Head of caudate nucleus (tissue), 42 donors: Measurements from ENCODE around the gene TGM6.
"Not testable (repeated sequence)": the region's sequence is repeated elsewhere in the genome, so short reads cannot be mapped to it uniquely, and the experiment has no call there.

Experiments used
- DNase-seq, 42 donors: peaks; one replicate each; pipeline versions ENCODE4 v3.0.0 to v3.0.0-alpha.2; 2020 to 2021; ENCODE audit warnings: mixed read lengths in 7 of 42
- intact Hi-C: fragments of 100-400 bp; cut with DNase I; formaldehyde crosslinking; loops from one replicate; pipeline ENCODE4 v1.15.0; 2022

TGM6 gene

GRCh38 chr20:2394411-2395055 is 13.8 kb downstream of the TGM6 start:
- intact Hi-C loops = no loop called here

GRCh38 chr20:2395136-2395535 is 14.4 kb downstream of the TGM6 start:
- intact Hi-C loops = no loop called here
- no peak for DNase-seq

More at GRCh38 chr20:2394411-2395055, 13.8 kb downstream of the TGM6 start:
- no peak for DNase-seq

- DNase-seq = no peak
- intact Hi-C loops = no loop called here
These were observed 15.6 kb downstream of the TGM6 start for GRCh38 chr20:2396241-2396814.

- intact Hi-C loops = no loop called here
These were observed 16.4 kb downstream of the TGM6 start for GRCh38 chr20:2397091-2397490.

GRCh38 chr20:2397595-2398145 is 17.0 kb downstream of the TGM6 start:
- no peak for DNase-seq
- intact Hi-C loops = no loop called here

More at GRCh38 chr20:2397091-2397490, 16.4 kb downstream of the TGM6 start:
- DNase-seq = no peak

- no peak for DNase-seq
- intact Hi-C loops = no loop called here
These were observed 17.7 kb downstream of the TGM6 start for GRCh38 chr20:2398449-2398848.

- DNase-seq = peak in 1 of 42 donors; percentile 14
- intact Hi-C loops = no loop called here
These were observed 18.7 kb downstream of the TGM6 start for GRCh38 chr20:2399390-2399789.

- DNase-seq = peak in 1 of 42 donors; percentile 1
- intact Hi-C loops = no loop called here
These were observed 19.6 kb downstream of the TGM6 start for GRCh38 chr20:2400290-2400689.

GRCh38 chr20:2401527-2401926 is 20.8 kb downstream of the TGM6 start:
- no peak for DNase-seq
- intact Hi-C loops = no loop called here

GRCh38 chr20:2402271-2402980 is 21.7 kb downstream of the TGM6 start:
- DNase-seq = peak in 2 of 42 donors; percentile 9 to 20
- intact Hi-C loops = no loop called here

GRCh38 chr20:2403291-2404052 is 22.8 kb downstream of the TGM6 start:
- intact Hi-C loops = no loop called here
- peak in 2 of 42 donors; percentile 24 to 26 for DNase-seq

- intact Hi-C loops = no loop called here
These were observed 25.0 kb downstream of the TGM6 start for GRCh38 chr20:2405693-2406065.

GRCh38 chr20:2407355-2407754 is 26.7 kb downstream of the TGM6 start:
- peak in 1 of 42 donors; percentile 7 for DNase-seq
- intact Hi-C loops = not testable (repeated sequence)

More at GRCh38 chr20:2405693-2406065, 25.0 kb downstream of the TGM6 start:
- DNase-seq = peak in 2 of 42 donors; percentile 4 to 13

GRCh38 chr20:2408111-2408510 is 27.4 kb downstream of the TGM6 start:
- DNase-seq = peak in 1 of 42 donors; percentile 5
- intact Hi-C loops = no loop called here

- DNase-seq = peak in 1 of 42 donors; percentile 8
- intact Hi-C loops = no loop called here
These were observed 36.0 kb downstream of the TGM6 start for GRCh38 chr20:2416541-2417212.

- peak in 1 of 42 donors; percentile 33 for DNase-seq
- intact Hi-C loops = no loop called here
These were observed 36.5 kb downstream of the TGM6 start for GRCh38 chr20:2417213-2417541.

GRCh38 chr20:2418388-2418787 is 37.7 kb downstream of the TGM6 start:
- peak in 1 of 42 donors; percentile 15 for DNase-seq
- intact Hi-C loops = no loop called here

- DNase-seq = no peak
- intact Hi-C loops = no loop called here
These were observed 39.8 kb downstream of the TGM6 start for GRCh38 chr20:2420510-2420909.

- no peak for DNase-seq
- intact Hi-C loops = no loop called here
These were observed 40.5 kb downstream of the TGM6 start for GRCh38 chr20:2421247-2421646.
